Stimulated activated CD8-positive, alpha-beta memory T cell treated with anti-CD3 and anti-CD28 coated beads, Interleukin-4, amount 100 ng/mL, for 4 hours (primary cell): ENCODE data around the gene CHST13.

Experiments used
- DNase-seq, 2 donors: peaks; one replicate each; pipeline ENCODE4 v3.0.0-alpha.2; 2020; ENCODE audit warnings: low read depth in 2 of 2, low spot score in 1 of 2

Gene CHST13

DNA sequence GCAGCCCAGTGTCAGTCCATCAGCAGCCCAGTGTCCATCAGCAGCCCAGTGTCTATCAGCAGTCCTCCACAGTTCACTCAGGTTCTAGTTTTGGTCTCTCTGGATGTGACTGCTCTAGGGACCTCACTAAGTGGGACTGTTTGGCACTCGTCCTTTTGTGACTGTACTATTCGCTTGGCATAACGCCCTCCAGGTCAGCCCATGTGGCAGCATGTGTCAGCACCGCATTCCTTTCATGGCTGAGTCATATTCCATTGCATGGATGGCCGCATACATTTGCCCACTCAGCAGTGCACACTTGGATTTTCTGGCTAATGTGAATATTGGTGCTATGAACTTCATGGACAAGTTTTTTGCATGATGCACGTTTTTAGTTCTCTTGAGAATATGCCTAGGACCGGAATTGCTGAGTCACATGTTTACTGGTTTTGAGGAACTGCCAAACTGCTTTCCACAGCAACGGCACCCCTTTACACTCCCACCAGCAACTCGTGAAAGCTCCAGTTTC lies 16.4 kb downstream of the CHST13 start:
- no peak for DNase-seq

DNA sequence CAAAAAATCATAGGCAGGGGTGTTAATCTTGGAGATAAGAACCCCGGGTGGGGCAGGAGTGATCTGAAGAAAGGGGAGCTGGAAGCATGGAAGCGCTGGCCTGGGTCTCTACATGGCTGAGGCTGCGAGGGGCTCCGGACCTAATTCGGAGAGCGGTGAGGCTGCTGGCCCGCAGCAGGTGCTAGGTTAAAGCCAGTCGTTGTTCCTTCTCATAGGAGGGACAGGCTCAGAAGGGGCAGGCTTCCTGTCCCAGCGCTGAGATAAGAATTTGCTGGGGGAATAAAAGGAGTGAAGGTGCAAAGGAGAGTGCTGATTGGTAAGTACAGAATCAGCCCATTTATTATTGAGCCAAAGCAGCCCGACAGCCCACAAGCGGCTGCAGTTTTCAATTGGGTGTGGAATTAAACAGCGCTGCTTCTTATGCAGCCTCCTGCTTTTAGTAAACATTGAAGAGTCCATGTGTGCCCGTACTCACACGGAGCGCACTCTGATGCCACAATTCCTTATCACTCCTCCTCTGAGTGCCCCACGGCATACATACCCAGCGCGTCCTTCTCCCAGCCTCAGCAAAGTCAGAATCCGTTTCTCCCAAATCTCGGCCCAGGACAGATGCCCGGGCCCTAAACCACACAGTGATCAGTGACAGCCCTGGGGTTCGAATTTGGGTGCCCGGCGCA lies 17.1 kb downstream of the CHST13 start:
- DNase-seq: no peak

DNA sequence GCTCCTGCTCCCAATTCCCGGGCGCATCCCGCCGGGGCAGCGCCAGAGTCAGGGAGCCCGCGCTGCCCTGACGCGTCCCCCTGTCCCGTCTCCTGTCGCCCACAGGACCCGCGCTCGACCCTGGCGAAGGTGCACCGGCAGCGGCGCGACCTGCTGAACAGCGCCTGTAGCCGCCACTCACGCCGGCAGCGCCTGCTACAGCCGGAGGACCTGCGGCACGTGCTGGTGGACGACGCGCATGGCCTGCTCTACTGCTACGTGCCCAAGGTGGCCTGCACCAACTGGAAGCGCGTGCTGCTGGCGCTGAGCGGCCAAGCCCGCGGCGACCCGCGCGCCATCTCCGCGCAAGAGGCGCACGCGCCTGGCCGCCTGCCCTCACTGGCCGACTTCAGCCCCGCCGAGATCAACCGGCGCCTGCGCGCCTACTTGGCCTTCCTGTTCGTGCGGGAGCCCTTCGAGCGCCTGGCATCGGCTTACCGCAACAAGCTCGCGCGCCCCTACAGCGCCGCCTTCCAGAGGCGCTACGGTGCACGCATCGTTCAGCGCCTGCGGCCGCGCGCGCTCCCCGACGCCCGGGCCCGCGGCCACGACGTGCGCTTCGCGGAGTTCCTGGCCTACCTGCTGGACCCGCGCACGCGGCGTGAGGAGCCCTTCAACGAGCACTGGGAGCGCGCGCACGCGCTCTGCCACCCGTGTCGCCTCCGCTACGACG lies 17.8 kb downstream of the CHST13 start:
- no peak for DNase-seq

DNA sequence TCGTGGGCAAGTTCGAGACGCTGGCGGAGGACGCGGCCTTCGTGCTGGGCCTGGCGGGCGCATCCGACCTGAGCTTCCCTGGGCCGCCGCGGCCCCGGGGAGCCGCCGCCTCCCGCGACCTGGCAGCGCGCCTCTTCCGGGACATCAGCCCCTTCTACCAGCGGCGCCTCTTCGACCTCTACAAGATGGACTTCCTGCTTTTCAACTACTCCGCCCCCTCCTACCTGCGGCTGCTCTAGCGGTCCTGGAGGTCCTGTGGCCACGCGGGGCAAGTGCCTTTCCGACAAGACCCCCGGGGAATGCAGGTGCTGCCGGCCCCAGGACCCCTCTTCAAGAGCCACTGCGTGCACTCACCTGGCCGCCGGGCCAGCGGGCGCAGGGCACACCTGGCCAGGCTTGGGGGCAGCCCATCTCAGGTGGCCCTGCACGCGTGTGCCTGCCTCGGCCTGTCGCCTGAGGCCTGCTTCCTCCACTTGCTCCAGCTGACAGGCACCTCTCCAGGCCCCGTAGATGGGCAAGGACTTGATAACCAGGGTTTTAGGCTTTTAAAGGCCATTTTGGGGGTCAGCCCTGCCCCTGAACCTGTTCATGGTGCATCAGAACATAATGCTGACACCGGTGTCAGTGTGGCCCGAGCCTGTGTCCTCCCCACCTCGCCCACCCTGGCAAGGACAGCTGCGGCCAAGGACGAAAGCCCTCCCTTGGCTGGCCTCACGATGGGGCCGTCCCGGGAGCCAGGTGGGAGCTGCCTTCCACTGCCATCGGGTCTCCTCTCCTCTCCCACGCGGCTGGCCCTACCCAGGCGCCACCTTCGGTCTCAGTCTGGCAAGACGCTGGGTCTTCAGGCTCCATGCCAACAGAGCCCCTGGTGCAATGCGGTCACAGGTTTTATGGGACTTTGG lies 18.6 kb downstream of the CHST13 start:
- no peak for DNase-seq

DNA sequence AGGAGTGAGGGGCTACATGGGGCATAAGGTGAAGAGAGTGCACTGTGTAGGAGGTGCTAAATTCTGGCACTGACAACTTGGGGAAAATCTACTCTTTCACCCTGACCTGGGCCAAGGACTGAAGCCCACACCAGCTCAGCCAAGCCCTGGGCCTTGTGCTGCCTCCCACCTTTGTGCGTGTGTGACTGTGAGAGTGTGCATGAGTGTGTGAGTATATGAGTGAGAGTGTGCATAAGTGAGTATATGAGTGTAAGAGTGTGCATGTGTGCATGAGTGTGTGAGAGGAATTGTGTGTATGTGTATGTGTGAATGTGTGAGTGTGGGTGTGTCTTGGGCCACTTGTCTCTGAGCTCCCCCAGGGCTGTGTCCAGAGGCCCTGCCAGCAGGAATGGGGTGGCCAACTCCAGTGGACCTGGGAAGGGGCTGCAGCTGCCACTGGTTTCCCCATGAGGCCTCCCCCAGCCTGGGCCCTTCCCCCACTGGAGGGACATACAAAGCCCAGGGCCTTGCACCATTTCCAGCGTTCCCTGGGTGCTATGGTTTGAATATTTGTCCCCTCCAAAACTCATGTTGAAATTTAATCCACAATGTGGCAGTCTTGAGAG lies 19.6 kb downstream of the CHST13 start:
- DNase-seq: no peak

DNA sequence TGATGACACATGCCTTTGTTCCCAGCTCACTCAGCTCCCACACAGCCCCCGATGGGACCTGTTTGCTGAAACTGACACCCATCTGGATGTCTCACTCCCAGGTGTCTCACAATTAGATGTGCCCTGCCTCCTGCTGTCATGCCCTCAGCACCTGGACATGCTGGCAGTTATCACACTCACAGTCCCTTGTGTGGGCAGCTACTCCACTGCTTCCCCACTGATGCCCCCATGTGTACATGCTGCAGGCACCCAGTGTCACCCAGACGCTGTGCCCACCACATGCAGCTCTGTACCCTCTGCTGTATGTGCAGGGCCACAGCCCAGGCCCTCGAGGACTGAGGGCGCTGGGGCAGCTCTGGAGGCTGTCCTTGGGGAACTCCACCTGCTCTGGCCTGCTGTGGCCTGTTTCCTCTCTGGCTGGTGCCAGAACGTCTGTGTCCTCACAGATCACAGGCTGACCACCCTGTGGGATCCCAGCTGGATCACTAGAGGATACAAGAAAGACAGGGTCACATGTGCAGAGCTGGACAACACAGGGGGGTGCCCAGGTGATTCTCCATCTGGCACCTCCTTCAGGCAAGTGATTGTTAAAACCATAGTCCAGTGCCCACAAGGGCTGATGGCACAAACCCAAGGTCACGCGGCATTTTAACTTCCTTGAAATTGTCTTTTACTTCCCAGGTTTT lies 20.8 kb downstream of the CHST13 start:
- DNase-seq: no peak

DNA sequence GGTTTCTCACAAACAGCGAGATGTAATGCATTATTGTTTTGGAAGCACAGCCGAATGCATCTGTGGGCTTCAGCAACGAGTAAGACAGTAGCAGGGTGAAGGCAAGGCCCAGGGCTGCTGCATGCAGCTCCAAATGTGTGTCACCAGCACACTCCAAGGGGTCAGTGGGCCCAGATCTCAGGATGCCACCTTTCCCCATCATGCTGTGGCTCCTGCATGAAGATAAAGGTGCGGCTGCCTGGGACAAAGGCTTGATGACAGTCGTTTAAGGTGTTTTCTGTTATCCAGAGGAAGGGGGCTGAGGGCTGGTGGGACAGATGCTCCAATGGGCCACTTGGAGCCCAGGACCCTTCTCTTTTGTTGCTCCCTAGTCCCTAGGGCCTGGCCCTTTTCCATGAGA lies 21.6 kb downstream of the CHST13 start:
- no peak for DNase-seq

DNA sequence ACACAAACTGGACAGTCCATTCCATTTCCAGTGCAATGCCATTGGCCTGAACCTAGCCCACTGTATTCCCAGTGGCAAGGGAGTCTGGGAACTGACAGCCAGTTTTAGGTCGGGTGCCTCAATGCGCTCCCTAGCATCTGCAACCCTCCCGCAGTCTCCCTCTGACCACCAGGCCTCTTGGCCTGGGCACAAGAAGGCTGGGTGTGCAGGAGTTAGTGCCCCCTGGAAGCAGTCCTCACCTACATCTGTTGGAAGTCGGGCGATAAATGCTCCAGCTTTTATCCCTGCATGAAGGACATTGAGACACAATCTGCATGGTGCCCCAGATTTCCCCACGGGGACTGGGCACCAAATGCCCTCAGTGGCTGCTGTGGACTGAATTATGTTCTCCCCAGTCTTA lies 22.1 kb downstream of the CHST13 start:
- DNase-seq: no peak

DNA sequence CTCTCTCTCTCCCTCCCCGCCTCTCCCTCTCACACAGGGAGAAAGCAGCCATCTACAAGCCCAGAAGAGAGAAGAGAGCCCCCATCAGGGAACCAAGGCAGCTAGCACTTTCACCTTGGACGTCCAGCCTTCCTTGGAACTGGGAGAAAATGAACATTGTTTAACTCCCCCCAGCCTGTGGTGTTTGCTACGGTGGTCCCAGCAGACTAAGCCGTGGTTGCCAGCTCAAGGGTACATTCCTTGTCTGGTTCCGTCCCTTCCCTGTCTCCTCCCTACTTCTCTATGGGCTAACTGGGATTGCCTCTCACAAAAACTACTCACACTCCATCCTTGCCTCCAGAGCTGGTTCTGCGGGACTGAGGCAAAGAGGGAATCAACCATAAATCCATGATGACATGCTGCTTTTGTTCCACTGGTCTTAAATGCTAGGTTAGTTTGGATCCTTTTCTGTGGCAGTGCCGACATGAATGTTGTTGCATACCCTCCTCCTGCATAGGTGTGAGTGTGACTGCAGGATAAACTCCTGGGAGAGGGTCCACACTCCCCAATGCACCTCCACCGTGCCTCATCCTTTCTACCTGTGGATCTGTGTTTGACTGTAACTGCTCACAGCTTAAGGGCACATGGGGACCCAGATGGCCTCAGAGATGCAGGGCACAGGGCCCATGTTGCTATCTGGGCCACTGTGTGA lies 22.7 kb downstream of the CHST13 start:
- DNase-seq: no peak

DNA sequence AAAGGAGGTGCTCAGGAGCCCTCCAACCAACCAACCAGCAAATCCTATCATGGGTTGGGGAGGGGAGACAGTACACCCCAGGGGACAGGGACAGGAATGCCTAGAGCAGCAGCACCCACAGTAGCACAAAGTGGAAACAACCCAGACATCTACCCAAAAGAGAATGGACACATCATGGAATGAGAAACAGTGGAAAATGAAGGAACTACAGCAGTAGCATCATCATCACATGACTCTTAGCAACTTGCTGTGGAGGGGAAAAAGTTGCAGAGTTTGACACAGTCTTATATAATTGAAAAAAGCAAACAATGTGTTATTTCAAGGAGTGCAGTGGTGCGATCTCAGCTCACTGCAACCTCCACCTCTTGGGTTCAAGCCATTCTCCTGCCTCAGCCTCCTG lies 23.8 kb downstream of the CHST13 start:
- no peak for DNase-seq

DNA sequence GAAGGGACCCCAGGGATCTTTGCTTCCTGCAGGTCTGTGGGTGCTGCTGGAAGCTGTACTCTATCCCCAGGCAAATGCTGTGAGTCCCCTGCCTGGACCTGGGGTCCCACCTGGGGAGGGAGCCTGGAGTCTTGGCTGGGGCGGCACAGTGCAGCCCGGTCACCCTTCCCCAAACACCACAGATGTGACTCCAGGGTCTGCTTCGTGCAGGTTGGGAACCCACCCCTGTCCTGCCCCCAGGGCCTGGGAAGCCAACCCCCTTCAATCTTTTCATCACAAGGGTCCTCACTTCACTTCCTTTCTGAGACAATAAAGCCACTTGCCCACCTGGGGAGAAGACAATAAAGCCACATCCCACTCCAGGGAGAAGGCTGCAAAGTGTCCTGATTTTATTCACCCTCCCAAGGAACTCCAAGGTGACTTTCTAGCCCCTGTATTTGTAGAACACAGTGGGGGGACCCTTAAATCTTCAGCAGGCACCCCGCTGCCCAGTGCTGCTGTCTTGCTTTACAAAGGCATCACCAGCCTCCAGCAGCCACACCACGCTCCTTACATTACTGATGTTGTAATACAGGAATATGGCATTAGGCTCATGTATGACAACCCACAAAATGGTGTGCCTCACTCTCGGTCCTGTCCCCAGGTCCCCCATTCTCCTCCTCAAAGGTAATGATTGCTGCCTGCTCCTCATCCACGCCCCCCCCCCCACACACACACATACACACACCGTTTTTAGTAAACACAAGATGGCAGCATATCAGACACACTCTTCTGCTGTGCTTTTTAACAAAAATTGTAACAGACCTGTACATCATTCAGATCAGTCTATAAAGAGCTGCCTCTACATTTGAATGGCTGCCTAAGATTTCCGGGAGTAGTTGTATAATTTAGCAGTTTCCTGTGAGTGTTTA lies 24.9 kb downstream of the CHST13 start:
- DNase-seq: no peak

DNA sequence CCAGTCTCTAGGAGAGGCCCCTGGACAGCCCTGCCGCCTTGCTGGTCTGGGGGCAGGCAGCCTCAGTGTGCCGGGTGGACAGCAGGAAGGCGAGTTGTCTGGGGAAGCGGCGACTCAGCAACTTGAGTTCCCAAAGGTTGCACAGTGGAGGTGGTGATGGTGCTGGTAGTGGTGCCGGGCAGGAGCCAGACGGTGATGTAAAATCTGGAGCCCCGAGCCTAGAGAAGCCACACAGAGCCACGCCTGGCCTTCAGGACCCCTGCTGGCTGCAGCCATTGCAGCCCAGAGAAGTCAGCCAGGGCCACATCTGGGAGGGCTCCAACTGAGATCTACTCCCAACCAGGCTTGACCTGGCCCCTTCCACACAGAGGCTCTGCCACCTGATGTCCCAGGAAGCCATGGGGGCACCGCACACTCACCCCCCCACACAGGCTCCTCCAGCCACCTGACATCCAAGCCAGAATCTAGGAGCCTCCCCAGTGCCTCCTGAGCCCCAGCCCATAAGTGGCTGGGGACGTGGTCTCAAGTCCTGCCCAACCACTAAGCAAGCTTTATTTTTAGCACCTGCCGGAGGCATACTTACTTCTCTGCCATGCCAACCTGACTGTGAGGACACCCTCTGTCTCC lies 26.0 kb downstream of the CHST13 start:
- no peak for DNase-seq

DNA sequence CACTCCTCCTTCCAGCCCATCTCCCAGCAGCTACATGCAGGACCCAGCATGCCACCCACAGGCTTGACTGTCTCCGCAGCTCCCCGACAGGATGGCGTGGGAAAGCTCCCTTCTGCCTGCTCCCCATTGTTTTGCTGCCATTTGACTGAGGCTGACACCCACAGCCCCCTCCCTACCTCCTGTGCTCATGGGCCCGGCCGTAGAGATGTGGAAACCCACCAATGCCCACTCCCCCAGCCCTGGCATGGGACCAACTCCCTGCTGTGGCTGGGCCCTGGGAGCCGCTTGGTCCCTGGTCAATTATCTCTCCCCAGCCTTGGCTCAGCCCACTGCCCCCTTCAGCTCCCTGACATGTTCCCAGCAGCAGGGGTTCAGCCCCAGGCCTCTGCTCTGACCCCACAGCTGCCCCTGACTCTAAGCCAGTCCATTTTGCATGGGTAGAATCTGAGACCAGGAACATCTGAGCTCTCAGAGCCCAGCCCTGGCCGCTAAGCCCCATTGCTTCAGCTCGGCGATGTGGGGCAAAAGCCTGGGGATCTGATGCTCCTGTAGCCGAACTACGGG lies 26.6 kb downstream of the CHST13 start:
- DNase-seq: no peak

DNA sequence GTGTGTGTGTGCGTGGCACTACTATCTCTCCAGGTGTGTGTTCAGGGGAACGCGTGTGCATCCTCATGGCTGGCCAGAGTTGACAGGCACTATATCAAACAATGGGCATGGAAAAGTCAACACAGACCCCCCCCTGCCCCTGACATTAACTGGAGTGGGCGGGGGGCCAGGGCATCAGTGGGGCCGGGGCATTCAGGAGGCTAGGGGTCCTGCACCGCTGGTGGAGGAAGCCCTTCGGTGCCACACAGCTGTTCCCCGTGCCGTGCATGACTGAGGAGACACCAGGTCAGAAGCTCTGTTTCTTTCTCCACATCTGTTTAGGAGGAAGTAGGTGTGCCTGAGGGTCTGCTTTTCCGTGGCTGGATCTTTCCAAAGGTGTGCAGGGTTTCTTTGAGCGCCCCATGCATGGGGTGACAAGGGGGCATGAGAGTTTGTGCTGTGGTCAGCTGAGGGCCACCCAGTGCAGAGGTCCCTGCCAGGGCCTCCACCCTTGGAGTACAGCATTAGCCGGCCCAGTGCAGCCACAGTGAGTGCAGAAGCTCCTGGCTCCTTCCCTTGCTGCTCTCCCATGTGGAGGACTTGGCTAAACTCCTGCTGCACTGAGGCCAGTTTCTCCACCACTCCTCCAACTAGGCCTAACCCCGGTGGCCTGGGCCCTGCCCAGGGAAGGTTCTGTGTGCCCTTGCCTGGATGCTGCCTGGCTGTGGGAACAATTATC lies 27.3 kb downstream of the CHST13 start:
- DNase-seq: no peak

DNA sequence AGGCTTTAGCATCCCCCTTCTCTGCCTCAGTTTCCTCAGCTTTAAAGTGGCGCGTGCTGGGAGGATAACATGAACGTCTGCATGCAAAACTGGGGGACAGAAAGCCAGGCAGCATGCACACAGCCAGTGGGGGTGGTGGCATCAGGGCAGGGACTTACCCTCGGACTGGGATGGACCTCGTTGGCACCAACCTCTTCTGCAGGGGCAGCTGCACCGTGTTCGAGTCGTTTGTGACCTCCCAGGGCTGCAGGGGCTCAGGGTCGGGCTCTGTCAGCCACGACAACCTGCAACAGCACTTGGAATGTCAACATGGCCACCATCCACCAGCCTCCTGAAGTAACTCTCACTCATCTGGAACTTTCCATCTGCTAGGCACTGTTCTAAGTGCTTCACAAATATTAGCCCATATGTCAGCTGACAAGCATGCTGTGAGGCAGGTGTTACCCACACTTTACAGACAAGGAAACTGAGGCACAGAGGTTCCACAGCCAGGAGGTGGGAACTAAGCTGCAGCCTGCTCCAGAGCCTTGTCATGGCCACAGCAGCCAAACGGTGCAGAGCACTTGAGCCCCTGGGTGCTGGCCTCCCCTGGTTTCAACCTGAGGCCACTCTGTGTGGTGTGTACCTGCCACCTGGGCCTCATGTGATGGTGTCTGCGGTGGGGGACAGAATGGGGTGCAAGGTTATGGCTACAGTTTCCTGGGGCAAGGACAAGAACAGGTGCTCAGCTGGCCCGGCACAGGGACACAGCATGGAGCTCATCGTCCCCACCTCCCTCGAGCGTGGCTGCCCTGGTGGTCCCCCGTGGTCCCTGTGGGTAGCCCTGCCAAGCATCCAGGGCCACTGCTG lies 28.1 kb downstream of the CHST13 start:
- DNase-seq: no peak

DNA sequence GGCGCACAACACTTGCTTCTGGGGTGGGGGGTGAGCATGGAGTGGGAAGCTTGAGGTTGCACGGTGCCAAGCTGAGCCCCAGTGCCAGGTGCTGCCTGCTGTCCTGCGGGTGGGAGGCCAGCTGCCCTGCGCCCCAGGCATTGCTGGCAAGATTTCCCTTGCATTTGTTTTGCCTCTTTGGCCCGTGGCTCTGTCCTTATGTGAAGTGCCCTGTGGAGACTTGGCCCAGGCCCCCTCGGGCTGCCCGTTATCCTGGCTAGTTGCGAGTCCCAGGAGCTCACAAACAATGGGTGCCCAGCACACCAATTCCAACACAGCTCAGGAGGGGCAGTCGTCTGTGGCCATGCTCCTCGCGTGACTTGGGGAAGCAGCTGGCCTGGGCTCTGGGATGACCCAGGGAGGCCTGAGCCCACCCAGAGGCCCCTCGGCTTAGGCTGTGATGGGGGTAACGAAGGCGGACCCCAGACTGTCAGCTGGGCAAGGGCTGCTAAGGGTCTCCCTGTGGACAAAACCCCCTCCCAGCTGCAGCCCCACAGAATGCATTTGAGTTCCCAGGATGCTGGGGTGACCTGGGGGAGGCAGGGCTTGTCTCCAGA lies 28.8 kb downstream of the CHST13 start:
- DNase-seq: no peak
